ENCODE data around the gene CRAMP1.
A peak's percentile ranks its signal among the peaks of the same experiment; 100 is the strongest.

Gene CRAMP1

DNA sequence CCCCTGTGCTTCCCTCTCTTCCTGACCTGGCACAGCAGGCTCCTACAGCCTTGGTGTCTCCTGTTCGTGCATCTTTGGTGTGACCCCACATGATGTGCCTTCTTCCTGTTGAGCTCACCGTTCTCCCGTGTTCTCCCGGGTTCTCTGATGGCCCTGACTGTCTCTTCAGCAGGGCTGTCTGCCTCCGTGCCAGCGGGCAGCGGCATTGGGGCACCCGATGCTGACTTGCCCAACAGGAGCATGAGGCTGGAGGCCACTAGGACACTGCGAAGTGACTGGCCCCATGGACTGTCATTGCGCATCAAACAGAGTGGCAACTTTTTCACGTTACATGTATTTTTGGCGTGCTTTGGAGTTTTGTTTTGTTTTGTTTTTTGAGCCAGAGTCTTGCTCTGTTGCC, 22.4 kb downstream of the CRAMP1 start:
- Histone ChIP-seq H3K36me3 (ENCODE audit: control insufficient read depth in 1 of 2, insufficient read depth in 2 of 2, low read depth in 1 of 2, low read length in 2 of 2) (peaks cover 78 to 79% of the 10 kb centered on the region in 2 experiments), H2BK5ac (ENCODE audit: low read depth, low read length, poor library complexity, severe bottlenecking) (no peak overlapping the region), H2BK15ac (ENCODE audit: low read depth, poor library complexity, severe bottlenecking) (no peak overlapping the region), H3K14ac (ENCODE audit: low read length in 2 of 2) (no peak overlapping the region), H3K4me3 (ENCODE audit: insufficient read depth in 1 of 2, low read depth in 1 of 2, low read length in 2 of 2) (no peak overlapping the region), H2BK120ac (ENCODE audit: low read depth, low read length) (no peak overlapping the region), H2AK5ac (ENCODE audit: low read length, severe bottlenecking) (no peak overlapping the region), H3K4ac (ENCODE audit: low read depth in 1 of 2, low read length in 2 of 2) (no peak overlapping the region), H3K4me1 (ENCODE audit: control insufficient read depth, insufficient read depth, low read depth, low read length) (no peaks in the 10 kb centered on the region), H2BK12ac (ENCODE audit: low read length in 2 of 2) (no peak overlapping the region), H3K79me1 (replicated peaks; ENCODE audit: low read length, poor library complexity, severe bottlenecking) (peaks cover 51% of the 10 kb centered on the region), H3K4me2 (ENCODE audit: low read length, poor library complexity, severe bottlenecking) (no peak overlapping the region), H3K23ac (ENCODE audit: low read length in 2 of 2) (no peak overlapping the region), H3K18ac (ENCODE audit: low read depth in 1 of 2, low read length in 2 of 2) (no peak overlapping the region), H3K9me3 (ENCODE audit: control insufficient read depth, low read length) (no peaks in the 10 kb centered on the region), H4K91ac (ENCODE audit: low read length) (no peak overlapping the region), H2AFZ (ENCODE audit: low read depth, low read length) (no peak overlapping the region), H3K27ac (ENCODE audit: low read length, poor library complexity, severe bottlenecking) (no peak overlapping the region), H3K27me3 (ENCODE audit: control insufficient read depth in 1 of 2, insufficient read depth in 1 of 2, low read length in 2 of 2) (no peaks in the 10 kb centered on the region), H3K9ac (ENCODE audit: low read length) (no peak overlapping the region), H4K8ac (ENCODE audit: low read length) (no peak overlapping the region)
- DNase-seq: no peak
- 98% methylated on average over 12 of the region's 12 CpGs for WGBS

DNA sequence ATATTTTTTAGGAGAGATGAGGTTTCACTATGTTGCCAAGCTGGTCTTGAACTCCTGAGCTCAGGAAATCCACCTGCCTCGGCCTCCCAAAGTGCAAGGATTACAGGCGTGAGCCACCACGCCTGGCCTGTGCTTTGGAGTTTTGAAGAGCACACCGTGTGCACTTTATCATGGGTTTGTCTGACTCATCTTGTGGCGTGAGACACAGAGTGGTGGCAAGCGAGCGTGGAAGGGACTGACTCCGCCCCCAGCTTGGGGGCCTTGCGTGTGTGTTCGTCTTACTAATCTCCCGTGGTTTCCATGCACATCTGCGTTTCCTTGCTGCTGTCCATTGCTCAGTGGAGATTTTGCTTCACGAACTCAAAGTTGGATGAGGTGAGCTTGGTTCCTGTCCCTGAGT, 22.9 kb downstream of the CRAMP1 start:
- Histone ChIP-seq H3K79me1 (replicated peaks; ENCODE audit: low read length, poor library complexity, severe bottlenecking) (peaks cover 49% of the 10 kb centered on the region), H3K4me3 (ENCODE audit: insufficient read depth in 1 of 2, low read depth in 1 of 2, low read length in 2 of 2) (no peak overlapping the region), H2BK15ac (ENCODE audit: low read depth, poor library complexity, severe bottlenecking) (no peak overlapping the region), H3K4me2 (ENCODE audit: low read length, poor library complexity, severe bottlenecking) (no peak overlapping the region), H2AFZ (ENCODE audit: low read depth, low read length) (no peak overlapping the region), H3K4ac (ENCODE audit: low read depth in 1 of 2, low read length in 2 of 2) (no peak overlapping the region), H3K27ac (ENCODE audit: low read length, poor library complexity, severe bottlenecking) (no peak overlapping the region), H3K9me3 (ENCODE audit: control insufficient read depth, low read length) (no peaks in the 10 kb centered on the region), H3K23ac (ENCODE audit: low read length in 2 of 2) (no peak overlapping the region), H2BK12ac (ENCODE audit: low read length in 2 of 2) (no peak overlapping the region), H2BK120ac (ENCODE audit: low read depth, low read length) (no peak overlapping the region), H3K27me3 (ENCODE audit: control insufficient read depth in 1 of 2, insufficient read depth in 1 of 2, low read length in 2 of 2) (no peaks in the 10 kb centered on the region), H2BK5ac (ENCODE audit: low read depth, low read length, poor library complexity, severe bottlenecking) (no peak overlapping the region), H3K14ac (ENCODE audit: low read length in 2 of 2) (no peak overlapping the region), H4K91ac (ENCODE audit: low read length) (no peak overlapping the region), H3K4me1 (ENCODE audit: control insufficient read depth, insufficient read depth, low read depth, low read length) (no peaks in the 10 kb centered on the region), H3K9ac (ENCODE audit: low read length) (no peak overlapping the region), H3K18ac (ENCODE audit: low read depth in 1 of 2, low read length in 2 of 2) (no peak overlapping the region), H3K36me3 (ENCODE audit: control insufficient read depth in 1 of 2, insufficient read depth in 2 of 2, low read depth in 1 of 2, low read length in 2 of 2) (peaks cover 79 to 83% of the 10 kb centered on the region in 2 experiments), H4K8ac (ENCODE audit: low read length) (no peak overlapping the region), H2AK5ac (ENCODE audit: low read length, severe bottlenecking) (no peak overlapping the region)
- DNase-seq: peak; percentile 19
- WGBS: 92% methylated on average over 13 of the region's 13 CpGs

DNA sequence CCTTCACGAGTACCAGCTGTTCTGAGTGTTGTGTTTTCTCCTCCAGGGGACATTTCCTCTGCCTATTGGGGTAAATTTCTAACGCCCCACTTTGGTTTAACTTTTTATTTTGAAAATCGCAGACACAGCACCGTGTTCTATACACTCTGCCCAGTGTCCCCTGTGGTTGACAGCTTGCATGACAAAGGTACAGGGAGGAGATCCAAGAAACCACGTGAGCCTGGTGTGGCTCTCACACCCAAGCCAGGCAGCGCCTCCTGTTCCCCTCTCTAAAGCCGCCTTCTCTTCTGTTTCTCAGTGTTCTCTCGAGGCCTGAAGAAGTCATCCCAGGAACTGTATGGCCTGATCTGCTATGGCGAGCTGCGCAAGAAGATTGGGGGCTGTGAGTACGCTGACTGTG, 25.4 kb downstream of the CRAMP1 start:
- Histone ChIP-seq H3K14ac (ENCODE audit: low read length in 2 of 2) (no peak overlapping the region), H3K4me3 (ENCODE audit: insufficient read depth in 1 of 2, low read depth in 1 of 2, low read length in 2 of 2) (no peak overlapping the region), H4K8ac (ENCODE audit: low read length) (no peak overlapping the region), H2BK12ac (ENCODE audit: low read length in 2 of 2) (no peak overlapping the region), H3K9ac (ENCODE audit: low read length) (no peak overlapping the region), H3K4me2 (ENCODE audit: low read length, poor library complexity, severe bottlenecking) (no peak overlapping the region), H2AFZ (ENCODE audit: low read depth, low read length) (no peak overlapping the region), H2BK120ac (ENCODE audit: low read depth, low read length) (no peak overlapping the region), H3K9me3 (ENCODE audit: control insufficient read depth, low read length) (no peaks in the 10 kb centered on the region), H3K27me3 (ENCODE audit: control insufficient read depth in 1 of 2, insufficient read depth in 1 of 2, low read length in 2 of 2) (no peaks in the 10 kb centered on the region), H3K4me1 (ENCODE audit: control insufficient read depth, insufficient read depth, low read depth, low read length) (peaks cover 7% of the 10 kb centered on the region), H2BK15ac (ENCODE audit: low read depth, poor library complexity, severe bottlenecking) (no peak overlapping the region), H2AK5ac (ENCODE audit: low read length, severe bottlenecking) (no peak overlapping the region), H3K18ac (ENCODE audit: low read depth in 1 of 2, low read length in 2 of 2) (no peak overlapping the region), H4K91ac (ENCODE audit: low read length) (no peak overlapping the region), H3K23ac (ENCODE audit: low read length in 2 of 2) (no peak overlapping the region), H3K36me3 (ENCODE audit: control insufficient read depth in 1 of 2, insufficient read depth in 2 of 2, low read depth in 1 of 2, low read length in 2 of 2) (peaks cover 80 to 85% of the 10 kb centered on the region in 2 experiments), H3K4ac (ENCODE audit: low read depth in 1 of 2, low read length in 2 of 2) (no peak overlapping the region), H3K79me1 (replicated peaks; ENCODE audit: low read length, poor library complexity, severe bottlenecking) (peaks cover 64% of the 10 kb centered on the region), H2BK5ac (ENCODE audit: low read depth, low read length, poor library complexity, severe bottlenecking) (no peak overlapping the region), H3K27ac (ENCODE audit: low read length, poor library complexity, severe bottlenecking) (no peak overlapping the region)
- WGBS: 95% methylated on average over 11 of the region's 11 CpGs
- no peak for DNase-seq

DNA sequence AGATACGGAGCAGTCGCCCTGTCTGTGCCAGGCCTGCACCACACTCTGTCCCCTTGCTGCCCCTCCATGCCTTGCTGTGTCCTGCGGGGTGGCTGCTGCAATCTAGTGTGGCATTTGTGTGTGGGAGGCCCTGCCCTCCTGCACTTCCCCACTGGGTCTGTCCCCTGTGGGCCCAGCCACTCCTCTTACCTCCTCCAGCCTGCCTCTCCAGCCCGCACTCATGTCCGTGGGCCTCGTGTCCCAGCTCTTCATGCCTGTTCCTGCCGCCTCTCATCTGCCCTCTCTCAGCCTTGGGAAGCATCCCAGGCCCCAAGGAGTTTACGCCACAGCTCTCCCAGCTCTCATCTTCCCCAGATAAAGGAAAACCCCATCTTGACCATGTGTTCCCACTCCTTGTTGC, 26.6 kb downstream of the CRAMP1 start:
- Histone ChIP-seq H2BK5ac (ENCODE audit: low read depth, low read length, poor library complexity, severe bottlenecking) (no peak overlapping the region), H2AFZ (ENCODE audit: low read depth, low read length) (no peak overlapping the region), H2BK120ac (ENCODE audit: low read depth, low read length) (no peak overlapping the region), H2BK15ac (ENCODE audit: low read depth, poor library complexity, severe bottlenecking) (no peak overlapping the region), H3K4ac (ENCODE audit: low read depth in 1 of 2, low read length in 2 of 2) (no peak overlapping the region), H3K18ac (ENCODE audit: low read depth in 1 of 2, low read length in 2 of 2) (no peak overlapping the region), H4K8ac (ENCODE audit: low read length) (no peak overlapping the region), H3K79me1 (replicated peaks; ENCODE audit: low read length, poor library complexity, severe bottlenecking) (peaks cover 61% of the 10 kb centered on the region), H3K4me3 (ENCODE audit: insufficient read depth in 1 of 2, low read depth in 1 of 2, low read length in 2 of 2) (no peak overlapping the region), H3K9me3 (ENCODE audit: control insufficient read depth, low read length) (no peaks in the 10 kb centered on the region), H3K4me2 (ENCODE audit: low read length, poor library complexity, severe bottlenecking) (no peak overlapping the region), H4K91ac (ENCODE audit: low read length) (no peak overlapping the region), H3K14ac (ENCODE audit: low read length in 2 of 2) (no peak overlapping the region), H3K27ac (ENCODE audit: low read length, poor library complexity, severe bottlenecking) (no peak overlapping the region), H3K23ac (ENCODE audit: low read length in 2 of 2) (no peak overlapping the region), H2AK5ac (ENCODE audit: low read length, severe bottlenecking) (no peak overlapping the region), H3K9ac (ENCODE audit: low read length) (no peak overlapping the region), H3K36me3 (ENCODE audit: control insufficient read depth in 1 of 2, insufficient read depth in 2 of 2, low read depth in 1 of 2, low read length in 2 of 2) (peaks cover 80 to 84% of the 10 kb centered on the region in 2 experiments), H3K4me1 (ENCODE audit: control insufficient read depth, insufficient read depth, low read depth, low read length) (peaks cover 7% of the 10 kb centered on the region), H2BK12ac (ENCODE audit: low read length in 2 of 2) (no peak overlapping the region), H3K27me3 (ENCODE audit: control insufficient read depth in 1 of 2, insufficient read depth in 1 of 2, low read length in 2 of 2) (no peaks in the 10 kb centered on the region)
- 94% methylated on average over 8 of the region's 8 CpGs for WGBS
- DNase-seq: no peak
